PC-9 (cell line): ENCODE data around the gene B4GALNT2. TPM values are rescaled to one million over a fixed set of nuclear protein-coding genes. Genes with fewer than 3 reads are reported as not detected.
"Not testable (repeated sequence)": the region's sequence is repeated elsewhere in the genome, so short reads cannot be mapped to it uniquely, and the experiment has no call there.

Experiments used
- BruUV-seq: library from RNA; stranded (reverse); fragments of 400-500 nt; replicated peaks from 2 replicates; lab custom pipeline; 2021; lab: Mats Ljungman, UMichigan
- CTCF ChIA-PET: fragments of 300-600 bp; sonication (Branson Sonifier 250); formaldehyde crosslinking; loops from one replicate; lab custom pipeline; 2022; ENCODE audit warnings: antibody characterized with exemption; lab: Charles Lee
- POLR2A ChIA-PET: fragments of 300-600 bp; sonication (Branson Sonifier 250); formaldehyde crosslinking; loops from one replicate; lab custom pipeline; 2022; ENCODE audit warnings: antibody characterized with exemption; ENCODE audit not compliant: unreplicated experiment; lab: Charles Lee
- DNase-seq, 2 experiments: peaks; one replicate each; pipeline versions ENCODE4 v3.0.0 to v3.0.0-alpha.2; 2015 to 2022; ENCODE audit warnings: mixed read lengths in 1 of 2
- H2AFZ ChIP-seq: fragments of 200-600 bp; sonication (generic); 2 replicates; pipeline ENCODE4 v1.8.1; 2017; ENCODE audit warnings: antibody characterized with exemption
- H3F3A ChIP-seq: fragments of 200-600 bp; sonication (generic); 2 replicates; pipeline ENCODE4 v1.8.1; 2017; ENCODE audit warnings: antibody characterized with exemption, mild to moderate bottlenecking, low read depth; ENCODE audit not compliant: insufficient read depth
- H3K27ac ChIP-seq: fragments of 200-600 bp; sonication (generic); 2 replicates; pipeline ENCODE4 v1.6.1; 2016; ENCODE audit warnings: mixed run types
- H3K27me3 ChIP-seq: fragments of 200-600 bp; sonication (generic); 2 replicates; pipeline ENCODE4 v1.6.1; 2016; ENCODE audit warnings: low read depth, mixed run types; ENCODE audit not compliant: insufficient read depth
- H3K36me3 ChIP-seq: fragments of 200-600 bp; sonication (generic); 2 replicates; pipeline ENCODE4 v1.6.1; 2016; ENCODE audit warnings: low read depth, mixed run types
- H3K4me1 ChIP-seq: fragments of 200-600 bp; sonication (generic); replicated peaks from 2 replicates; pipeline ENCODE4 v1.6.1; 2016; ENCODE audit warnings: mixed run types; ENCODE audit not compliant: insufficient read depth
- H3K4me2 ChIP-seq: fragments of 200-600 bp; sonication (generic); 2 replicates; pipeline ENCODE4 v1.6.1; 2017; ENCODE audit warnings: mixed run types
- H3K4me3 ChIP-seq: fragments of 200-600 bp; sonication (generic); 2 replicates; pipeline ENCODE4 v1.6.1; 2016; ENCODE audit warnings: mixed run types
- H3K79me2 ChIP-seq: fragments of 200-600 bp; sonication (generic); 2 replicates; pipeline ENCODE4 v1.6.1; 2017; ENCODE audit warnings: low read depth, mixed run types
- H3K9me2 ChIP-seq: fragments of 200-600 bp; sonication (generic); 2 replicates; pipeline ENCODE4 v1.8.1; 2017; ENCODE audit warnings: mild to moderate bottlenecking; ENCODE audit not compliant: insufficient read depth
- H3K9me3 ChIP-seq: fragments of 200-600 bp; sonication (generic); 2 replicates; pipeline ENCODE4 v1.8.1; 2016; ENCODE audit warnings: low read depth; ENCODE audit not compliant: insufficient read depth
- H4K20me1 ChIP-seq: fragments of 200-600 bp; sonication (generic); 2 replicates; pipeline ENCODE4 v1.8.1; 2017; ENCODE audit not compliant: insufficient read depth
- CTCF ChIP-seq: fragments of 200-600 bp; sonication (generic); conservative IDR thresholded peaks from 2 replicates; pipeline ENCODE4 v1.6.1; 2017; ENCODE audit warnings: mixed run types, antibody characterized with exemption, mild to moderate bottlenecking, moderate library complexity
- EZH2 ChIP-seq: fragments of 200-600 bp; sonication (generic); IDR thresholded peaks from 2 replicates; pipeline ENCODE4 v1.8.0; 2017; ENCODE audit warnings: antibody characterized with exemption, low read depth
- intact Hi-C: fragments of 100-400 bp; cut with micrococcal nuclease; formaldehyde crosslinking; loops from one replicate; pipeline ENCODE4 v1.10.0; 2022; ENCODE audit not compliant: unreplicated experiment
- total RNA-seq: library from RNA; stranded (reverse); gene quantifications from 2 replicates; pipeline ENCODE4 v1.2.3, GENCODE V29; 2021

The B4GALNT2 gene
- total RNA-seq, 1 experiment from 2014 or later = not detected

- peak; percentile 86 to 100 for DNase-seq
- CTCF ChIA-PET = interaction anchor here (0.6 kb wide), 2 partner anchors 57 to 66 kb away, joined by 3 to 12 read pairs; no protein-coding TSS in a partner anchor
- peak overlapping the region; percentile 23; the same call in 1 of the 2 replicates for H3K4me3 ChIP-seq
- H3K4me2 ChIP-seq = peak overlapping the region; percentile 70
- no peaks in the 10 kb centered on the region for H4K20me1 ChIP-seq
- H3K79me2 ChIP-seq = no peaks in the 10 kb centered on the region
- TF ChIP-seq EZH2 (no peak), CTCF (no peak)
- H3K27me3 ChIP-seq = no peaks in the 10 kb centered on the region
- intact Hi-C loops = no loop called here
- H3K9me2 ChIP-seq = no peaks in the 10 kb centered on the region
- H3F3A ChIP-seq = peaks cover 42% of the 10 kb centered on the region
- H3K9me3 ChIP-seq = no peaks in the 10 kb centered on the region
- no TSS peak for BruUV-seq
- H3K36me3 ChIP-seq = no peaks in the 10 kb centered on the region
- POLR2A ChIA-PET = interaction anchor here (0.7 to 1.0 kb wide), 2 partner anchors 11 to 21 kb away, joined by 4 read pairs; no protein-coding TSS in a partner anchor
- no peak overlapping the region for H2AFZ ChIP-seq
- peak overlapping the region; percentile 97 for H3K27ac ChIP-seq
- H3K4me1 ChIP-seq = peaks cover 43% of the 10 kb centered on the region
These were observed 31.5 kb upstream of the B4GALNT2 start for GRCh38 chr17:49101054-49101534.

- DNase-seq, H3K9me2 ChIP-seq, H3K36me3 ChIP-seq, POLR2A ChIA-PET, H2AFZ ChIP-seq, H3K4me2 ChIP-seq, H3K79me2 ChIP-seq, H3K27me3 ChIP-seq, H3K4me3 ChIP-seq, H3K9me3 ChIP-seq, H3K27ac ChIP-seq, intact Hi-C loops, H4K20me1 ChIP-seq, BruUV-seq: not testable (repeated sequence)
- H3K4me1 ChIP-seq = peaks cover 64% of the 10 kb centered on the region
- CTCF ChIA-PET = interaction anchor here (0.7 kb wide), 1 partner anchor 36 kb away, joined by 3 read pairs; no protein-coding TSS in a partner anchor
- peaks cover 57% of the 10 kb centered on the region for H3F3A ChIP-seq
These were observed 29.2 kb upstream of the B4GALNT2 start for GRCh38 chr17:49103360-49103759.

GRCh38 chr17:49104511-49105074, 28.0 kb upstream of the B4GALNT2 start:
- Histone ChIP-seq H3K36me3 (no peaks in the 10 kb centered on the region), H3F3A (peaks cover 49% of the 10 kb centered on the region), H3K27ac (no peak overlapping the region), H3K79me2 (no peaks in the 10 kb centered on the region), H3K9me3 (no peaks in the 10 kb centered on the region), H2AFZ (no peak overlapping the region), H3K27me3 (no peaks in the 10 kb centered on the region), H3K9me2 (no peaks in the 10 kb centered on the region), H3K4me3 (no peak overlapping the region), H4K20me1 (no peaks in the 10 kb centered on the region), H3K4me2 (no peak overlapping the region), H3K4me1 (peaks cover 62% of the 10 kb centered on the region)
- no peak for DNase-seq
- no TSS peak for BruUV-seq
- intact Hi-C loops = no loop called here
- ChIA-PET POLR2A (no interaction called here), CTCF (no interaction called here)
- TF ChIP-seq CTCF (no peak), EZH2 (no peak)
